RPMI7951 (cell line): Measurements from ENCODE around the gene SDC3. TPM values are rescaled to one million over a fixed set of nuclear protein-coding genes. Genes with fewer than 3 reads are reported as not detected.

ENCODE experiments used
- DNase-seq: peaks from one replicate; pipeline ENCODE4 v3.0.0-alpha.2; 2012; ENCODE audit warnings: low read depth
- total RNA-seq: library from RNA; depleted of rRNA; stranded (reverse); fragments of >200 nt; shearing (Covaris generic); gene quantifications from 2 replicates; pipeline ENCODE4 v1.2.3, GENCODE V29; 2014

The SDC3 gene
- total RNA-seq, 1 experiment from 2014 or later = 27.3 TPM

GRCh38 chr1:30848130-30848529, 60.4 kb downstream of the SDC3 start:
- DNase-seq = no peak

- peak; percentile 90 for DNase-seq
Observed at GRCh38 chr1:30847358-30847972, 61.1 kb downstream of the SDC3 start.

GRCh38 chr1:30846587-30846986, 62.0 kb downstream of the SDC3 start:
- DNase-seq = no peak

GRCh38 chr1:30845904-30846290, 62.7 kb downstream of the SDC3 start:
- no peak for DNase-seq

- no peak for DNase-seq
Observed at GRCh38 chr1:30845237-30845903, 63.2 kb downstream of the SDC3 start.

GRCh38 chr1:30844631-30845030, 63.9 kb downstream of the SDC3 start:
- DNase-seq = no peak

GRCh38 chr1:30842697-30843354, 65.7 kb downstream of the SDC3 start:
- no peak for DNase-seq

GRCh38 chr1:30840904-30841598, 67.5 kb downstream of the SDC3 start:
- DNase-seq = peak; percentile 51

GRCh38 chr1:30839827-30840359, 68.7 kb downstream of the SDC3 start:
- DNase-seq = no peak

GRCh38 chr1:30838996-30839395, 69.6 kb downstream of the SDC3 start:
- DNase-seq = no peak

GRCh38 chr1:30837653-30838052, 70.9 kb downstream of the SDC3 start:
- no peak for DNase-seq

- DNase-seq = no peak
Observed at GRCh38 chr1:30834253-30834652, 74.3 kb downstream of the SDC3 start.

GRCh38 chr1:30830537-30830936, 78.0 kb downstream of the SDC3 start:
- no peak for DNase-seq

GRCh38 chr1:30829889-30830288, 78.7 kb downstream of the SDC3 start:
- no peak for DNase-seq

- no peak for DNase-seq
Observed at GRCh38 chr1:30824736-30825429, 83.7 kb downstream of the SDC3 start.

GRCh38 chr1:30823969-30824735, 84.4 kb downstream of the SDC3 start:
- DNase-seq = peak; percentile 99

GRCh38 chr1:30823627-30823968, 85.0 kb downstream of the SDC3 start:
- DNase-seq = no peak

GRCh38 chr1:30822966-30823581, 85.5 kb downstream of the SDC3 start:
- DNase-seq = peak; percentile 76

- DNase-seq = no peak
Observed at GRCh38 chr1:30822006-30822405, 86.6 kb downstream of the SDC3 start.

- no peak for DNase-seq
Observed at GRCh38 chr1:30820299-30820698, 88.3 kb downstream of the SDC3 start.
